HepG2 (cell line): ENCODE results near the gene MDH1. TPM values are rescaled to one million over a fixed set of nuclear protein-coding genes. Genes with fewer than 3 reads are reported as not detected.

Experiments
- ARID3A ChIP-seq: IDR thresholded peaks from 2 replicates; pipeline ENCODE4 v1.6.1; 2012; ENCODE audit warnings: low read depth, low read length, improper control_type of control experiment
- ARNT2 ChIP-seq: sonication (generic); formaldehyde crosslinking; IDR thresholded peaks from 2 replicates; pipeline ENCODE4 v1.8.0; 2022; ENCODE audit warnings: mild to moderate bottlenecking, low read depth, missing genetic modification reagents, moderate library complexity
- MEIS2 ChIP-seq: sonication (generic); formaldehyde crosslinking; IDR thresholded peaks from 2 replicates; pipeline ENCODE4 v1.9.0; 2021; ENCODE audit warnings: mild to moderate bottlenecking, missing genetic modification reagents
- NCOA5 ChIP-seq: sonication (generic); formaldehyde crosslinking; IDR thresholded peaks from 2 replicates; pipeline ENCODE4 v1.4.0; 2020; ENCODE audit warnings: missing genetic modification reagents
- NFE2L2 ChIP-seq: fragments of 150-350 bp; IDR thresholded peaks from 2 replicates; pipeline ENCODE4 v1.6.1; 2014; ENCODE audit warnings: low read length
- PRMT3 ChIP-seq: sonication (generic); formaldehyde crosslinking; IDR thresholded peaks from 2 replicates; pipeline ENCODE4 v1.8.1; 2022; ENCODE audit warnings: low read depth, mild to moderate bottlenecking, moderate library complexity, missing genetic modification reagents, borderline replicate concordance
- SALL2 ChIP-seq: sonication (generic); formaldehyde crosslinking; IDR thresholded peaks from 2 replicates; pipeline ENCODE4 v1.8.1; 2023; ENCODE audit warnings: mild to moderate bottlenecking, missing genetic modification reagents, inconsistent platforms
- TCF7L2 ChIP-seq: IDR thresholded peaks from 2 replicates; pipeline ENCODE4 v1.6.1; 2011; ENCODE audit warnings: mild to moderate bottlenecking, low read depth, low read length, moderate library complexity
- THAP8 ChIP-seq: sonication (generic); formaldehyde crosslinking; IDR thresholded peaks from 2 replicates; pipeline ENCODE4 v1.5.1; 2020; ENCODE audit warnings: missing genetic modification reagents, mild to moderate bottlenecking, borderline replicate concordance
- UBTF ChIP-seq: sonication (generic); formaldehyde crosslinking; IDR thresholded peaks from 2 replicates; pipeline ENCODE4 v1.4.0; 2020; ENCODE audit warnings: mild to moderate bottlenecking, missing genetic modification reagents
- ZMAT3 ChIP-seq: sonication (generic); formaldehyde crosslinking; conservative IDR thresholded peaks from 2 replicates; pipeline ENCODE4 v1.7.0; 2021; ENCODE audit warnings: missing genetic modification reagents
- ZNF138 ChIP-seq: sonication (generic); formaldehyde crosslinking; IDR thresholded peaks from 2 replicates; pipeline ENCODE4 v1.5.0; 2020; ENCODE audit warnings: mild to moderate bottlenecking, low read depth, missing genetic modification reagents
- ZNF232 ChIP-seq: sonication (generic); formaldehyde crosslinking; IDR thresholded peaks from 2 replicates; pipeline ENCODE4 v1.4.0; 2020; ENCODE audit warnings: missing genetic modification reagents, borderline replicate concordance
- polyA plus RNA-seq, 8 experiments: library from polyadenylated mRNA; depleted of rRNA in 3 of 8; stranded (reverse) in 7 of 8; unstranded in 1 of 8; fragments of >200 nt; fragmentation: Illumina TruSeq in 4 of 8; extraction: Trizol in 4 of 8; gene quantifications; 2 replicates each; pipeline versions ENCODE4 v1.2.1 to v1.2.3, GENCODE V29; 2011 to 2016; ENCODE audit warnings: low read depth in 4 of 8, missing spikeins in 1 of 8, mixed read lengths in 1 of 8; ENCODE audit not compliant: insufficient read depth in 1 of 8
- total RNA-seq, 5 experiments: library from RNA; depleted of rRNA; stranded (reverse); fragments of >200 nt; fragmentation: Illumina TruSeq; extraction: Trizol; gene quantifications; 2 replicates each; pipeline ENCODE4 v1.2.3, GENCODE V29; 2016; ENCODE audit warnings: low read depth in 1 of 5
- TF ChIP-seq, protein P1 (sequence below): sonication (generic); formaldehyde crosslinking; conservative IDR thresholded peaks from 2 replicates; pipeline ENCODE4 v1.4.0; 2020; ENCODE audit warnings: missing genetic modification reagents
- TF ChIP-seq, protein P2 (sequence below): sonication (generic); formaldehyde crosslinking; IDR thresholded peaks from 2 replicates; pipeline ENCODE4 v1.5.0; 2020; ENCODE audit warnings: missing genetic modification reagents
- TF ChIP-seq, protein P3 (sequence below): sonication (generic); formaldehyde crosslinking; IDR thresholded peaks from 2 replicates; pipeline ENCODE4 v1.4.0; 2020; ENCODE audit warnings: mild to moderate bottlenecking, missing genetic modification reagents

MDH1 gene
- total and polyA plus RNA-seq, 2 of the 13 experiments (the other 11 are each of a cell fraction or from before 2014, with no cell fraction given) = 293 to 415 TPM

DNA sequence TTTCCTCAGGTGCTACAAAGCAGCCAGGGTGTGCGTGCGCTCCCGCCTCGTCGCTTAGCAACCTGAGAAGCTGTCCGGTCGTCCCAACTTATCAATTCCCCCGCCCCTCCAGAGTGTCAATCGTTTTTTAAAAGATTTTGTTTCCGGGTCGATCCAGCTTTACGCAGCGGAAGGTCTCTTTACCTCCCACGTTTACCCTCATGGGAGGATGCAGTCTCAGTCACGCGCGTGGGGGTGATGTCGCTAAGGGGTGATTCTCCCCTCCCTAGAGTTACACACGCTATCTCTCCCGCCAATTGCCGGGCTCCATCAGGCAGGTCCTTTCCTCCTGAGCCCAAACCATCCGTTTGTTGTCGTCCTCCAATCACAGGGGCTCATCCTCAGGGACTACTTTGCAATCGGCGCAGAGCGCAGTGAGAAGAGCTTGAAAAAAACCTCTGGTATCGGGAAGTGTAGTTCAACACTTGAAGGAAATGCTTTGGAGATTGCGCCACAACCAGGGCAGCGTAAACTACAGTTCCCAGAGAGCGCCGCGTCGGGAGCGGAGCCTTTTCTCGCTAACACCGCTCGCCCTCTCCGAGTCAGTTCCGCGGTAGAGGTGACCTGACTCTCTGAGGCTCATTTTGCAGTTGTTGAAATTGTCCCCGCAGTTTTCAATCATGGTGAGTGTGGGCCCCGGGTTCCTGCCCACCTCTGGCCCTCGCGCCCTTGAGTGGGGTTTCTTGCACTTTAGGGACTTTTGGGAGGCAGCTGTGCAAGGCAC is at the start of gene MDH1, which contains the start of gene WDPCP (continued):
- TF ChIP-seq, protein P1, sequence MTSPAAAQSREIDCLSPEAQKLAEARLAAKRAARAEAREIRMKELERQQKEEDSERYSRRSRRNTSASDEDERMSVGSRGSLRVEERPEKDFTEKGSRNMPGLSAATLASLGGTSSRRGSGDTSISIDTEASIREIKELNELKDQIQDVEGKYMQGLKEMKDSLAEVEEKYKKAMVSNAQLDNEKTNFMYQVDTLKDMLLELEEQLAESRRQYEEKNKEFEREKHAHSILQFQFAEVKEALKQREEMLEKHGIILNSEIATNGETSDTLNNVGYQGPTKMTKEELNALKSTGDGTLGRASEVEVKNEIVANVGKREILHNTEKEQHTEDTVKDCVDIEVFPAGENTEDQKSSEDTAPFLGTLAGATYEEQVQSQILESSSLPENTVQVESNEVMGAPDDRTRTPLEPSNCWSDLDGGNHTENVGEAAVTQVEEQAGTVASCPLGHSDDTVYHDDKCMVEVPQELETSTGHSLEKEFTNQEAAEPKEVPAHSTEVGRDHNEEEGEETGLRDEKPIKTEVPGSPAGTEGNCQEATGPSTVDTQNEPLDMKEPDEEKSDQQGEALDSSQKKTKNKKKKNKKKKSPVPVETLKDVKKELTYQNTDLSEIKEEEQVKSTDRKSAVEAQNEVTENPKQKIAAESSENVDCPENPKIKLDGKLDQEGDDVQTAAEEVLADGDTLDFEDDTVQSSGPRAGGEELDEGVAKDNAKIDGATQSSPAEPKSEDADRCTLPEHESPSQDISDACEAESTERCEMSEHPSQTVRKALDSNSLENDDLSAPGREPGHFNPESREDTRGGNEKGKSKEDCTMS (CRISPR knock-in tag) = no peak
- TF ChIP-seq SALL2 (CRISPR knock-in tag) (peak; percentile 73), ZMAT3 (CRISPR knock-in tag) (peak; percentile 83), UBTF (CRISPR knock-in tag) (no peak; the same call in 1 of the 2 replicates), MEIS2 (no peak; the same call in none of the 2 replicates), PRMT3 (CRISPR knock-in tag) (no peak), THAP8 (CRISPR knock-in tag) (no peak), ZNF138 (CRISPR knock-in tag) (no peak), NCOA5 (CRISPR knock-in tag) (no peak), ARNT2 (CRISPR knock-in tag) (no peak), ZNF232 (no peak), TCF7L2 (no peak), NFE2L2 (no peak), ARID3A (peak; percentile 97)
- TF ChIP-seq, protein P2, sequence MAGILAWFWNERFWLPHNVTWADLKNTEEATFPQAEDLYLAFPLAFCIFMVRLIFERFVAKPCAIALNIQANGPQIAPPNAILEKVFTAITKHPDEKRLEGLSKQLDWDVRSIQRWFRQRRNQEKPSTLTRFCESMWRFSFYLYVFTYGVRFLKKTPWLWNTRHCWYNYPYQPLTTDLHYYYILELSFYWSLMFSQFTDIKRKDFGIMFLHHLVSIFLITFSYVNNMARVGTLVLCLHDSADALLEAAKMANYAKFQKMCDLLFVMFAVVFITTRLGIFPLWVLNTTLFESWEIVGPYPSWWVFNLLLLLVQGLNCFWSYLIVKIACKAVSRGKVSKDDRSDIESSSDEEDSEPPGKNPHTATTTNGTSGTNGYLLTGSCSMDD = no peak
- TF ChIP-seq, protein P3, sequence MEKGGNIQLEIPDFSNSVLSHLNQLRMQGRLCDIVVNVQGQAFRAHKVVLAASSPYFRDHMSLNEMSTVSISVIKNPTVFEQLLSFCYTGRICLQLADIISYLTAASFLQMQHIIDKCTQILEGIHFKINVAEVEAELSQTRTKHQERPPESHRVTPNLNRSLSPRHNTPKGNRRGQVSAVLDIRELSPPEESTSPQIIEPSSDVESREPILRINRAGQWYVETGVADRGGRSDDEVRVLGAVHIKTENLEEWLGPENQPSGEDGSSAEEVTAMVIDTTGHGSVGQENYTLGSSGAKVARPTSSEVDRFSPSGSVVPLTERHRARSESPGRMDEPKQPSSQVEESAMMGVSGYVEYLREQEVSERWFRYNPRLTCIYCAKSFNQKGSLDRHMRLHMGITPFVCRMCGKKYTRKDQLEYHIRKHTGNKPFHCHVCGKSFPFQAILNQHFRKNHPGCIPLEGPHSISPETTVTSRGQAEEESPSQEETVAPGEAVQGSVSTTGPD (CRISPR knock-in tag) = no peak
